Tibial artery (tissue), 4 donors: ENCODE data around the gene TMEM229B.

Experiments used
- DNase-seq, 2 donors: peaks; one replicate each; pipeline ENCODE4 v3.0.0-alpha.2; 2019
- H3K27ac ChIP-seq, 2 donors: fragments of 200-600 bp; sonication (generic) in 1 of 2; 1 replicate in 1 of 2; 2 replicates in 1 of 2; pipeline ENCODE4 v1.5.1; 2018 to 2019; ENCODE audit warnings: mild to moderate bottlenecking in 1 of 2
- H3K27me3 ChIP-seq, 2 donors: fragments of 200-600 bp; sonication (generic) in 1 of 2; one replicate each; pipeline versions ENCODE4 v1.5.1 to v1.6.0; 2016 to 2019
- H3K36me3 ChIP-seq, 3 donors: fragments of 200-600 bp; sonication (generic) in 2 of 3; one replicate each; pipeline ENCODE4 v1.5.1; 2016 to 2019; ENCODE audit warnings: mild to moderate bottlenecking in 2 of 3
- H3K4me1 ChIP-seq, 4 donors: fragments of 200-600 bp; sonication (generic) in 2 of 4; 1 replicate in 3 of 4; 2 replicates in 1 of 4; pipeline ENCODE4 v1.5.1; 2016 to 2019
- H3K4me3 ChIP-seq, 2 donors: fragments of 200-600 bp; sonication (generic) in 1 of 2; 1 replicate in 1 of 2; 2 replicates in 1 of 2; pipeline ENCODE4 v1.5.1; 2018 to 2019; ENCODE audit warnings: mild to moderate bottlenecking in 2 of 2
- H3K9me3 ChIP-seq, 3 donors: fragments of 200-600 bp; sonication (generic) in 1 of 3; one replicate each; pipeline ENCODE4 v1.5.1; 2016 to 2019
- CTCF ChIP-seq, 2 experiments: fragments of 200-600 bp in 1 of 2; fragments of 450-650 bp in 1 of 2; IDR thresholded peaks; one replicate each; pipeline ENCODE4 v1.5.1; 2017 to 2019; ENCODE audit warnings: antibody characterized with exemption in 2 of 2, mild to moderate bottlenecking in 1 of 2, moderate library complexity in 1 of 2
- intact Hi-C: fragments of 100-400 bp; cut with DNase I; formaldehyde crosslinking; loops from one replicate; pipeline ENCODE4 v1.15.0; 2023; ENCODE audit warnings: low total_unique reads

TMEM229B gene

DNA sequence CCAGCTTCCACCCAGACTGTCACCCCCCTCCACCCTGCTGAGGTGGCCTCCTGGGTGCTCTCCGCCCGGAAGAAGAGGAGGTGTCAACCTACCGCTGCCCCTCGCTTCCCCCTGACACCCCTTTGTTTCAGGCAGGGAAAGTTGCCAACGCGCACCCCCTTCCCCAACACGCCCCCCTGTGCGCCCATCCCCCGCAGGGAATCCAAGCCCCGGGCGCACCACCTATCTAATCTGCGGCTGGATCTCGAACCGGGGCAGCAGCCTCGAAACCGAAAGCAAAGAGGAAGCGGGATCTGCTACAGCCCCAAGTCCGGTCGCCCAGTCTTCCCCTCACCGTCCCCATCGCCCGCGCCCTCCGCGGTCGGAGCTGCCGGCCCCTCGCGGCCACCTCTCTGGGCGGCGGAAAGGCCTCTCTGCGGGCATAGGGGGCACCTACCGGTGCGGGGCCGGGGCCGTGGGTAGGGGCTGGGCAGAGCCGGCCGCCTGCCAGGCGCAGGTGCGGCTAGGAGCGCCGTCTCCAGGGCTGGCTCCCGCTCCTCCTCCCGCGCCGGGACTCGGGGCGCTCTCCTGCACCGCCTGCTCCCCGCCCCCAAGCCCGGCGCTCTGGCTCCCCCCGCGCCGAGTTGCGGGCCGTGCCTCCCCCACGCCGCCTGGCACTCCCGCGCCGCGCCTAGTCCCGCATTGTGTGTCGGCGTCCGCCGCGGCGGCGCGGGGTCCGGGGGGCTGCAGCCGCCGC is 26.3 kb upstream of the TMEM229B start:
- peak overlapping the region; percentile 54 to 55 for H3K27ac ChIP-seq
- peaks cover 0 to 18% (median 13%) of the 10 kb centered on the region in 4 donors for H3K4me1 ChIP-seq
- intact Hi-C loops = no loop called here
- no peaks in the 10 kb centered on the region for H3K9me3 ChIP-seq
- TF ChIP-seq CTCF (IDR thresholded peaks at IDR 0.05) = no peak
- H3K36me3 ChIP-seq = no peaks in the 10 kb centered on the region
- DNase-seq = peak; percentile 28 to 66
- H3K27me3 ChIP-seq = peaks cover 0 to 14% of the 10 kb centered on the region in 2 donors
- peak overlapping the region; percentile 90 to 100 for H3K4me3 ChIP-seq

- Histone ChIP-seq H3K27ac (peak overlapping the region; percentile 54 to 55), H3K4me3 (peak overlapping the region; percentile 90 to 100), H3K27me3 (peaks cover 0 to 9% of the 10 kb centered on the region in 2 donors), H3K9me3 (no peaks in the 10 kb centered on the region), H3K4me1 (peaks cover 0 to 18% (median 13%) of the 10 kb centered on the region in 4 donors), H3K36me3 (no peaks in the 10 kb centered on the region)
- no peak for DNase-seq
- intact Hi-C loops = no loop called here
- TF ChIP-seq CTCF (IDR thresholded peaks at IDR 0.05) = no peak
Observed at GRCh38 chr14:67514203-67514607, 25.7 kb upstream of the TMEM229B start.

DNA sequence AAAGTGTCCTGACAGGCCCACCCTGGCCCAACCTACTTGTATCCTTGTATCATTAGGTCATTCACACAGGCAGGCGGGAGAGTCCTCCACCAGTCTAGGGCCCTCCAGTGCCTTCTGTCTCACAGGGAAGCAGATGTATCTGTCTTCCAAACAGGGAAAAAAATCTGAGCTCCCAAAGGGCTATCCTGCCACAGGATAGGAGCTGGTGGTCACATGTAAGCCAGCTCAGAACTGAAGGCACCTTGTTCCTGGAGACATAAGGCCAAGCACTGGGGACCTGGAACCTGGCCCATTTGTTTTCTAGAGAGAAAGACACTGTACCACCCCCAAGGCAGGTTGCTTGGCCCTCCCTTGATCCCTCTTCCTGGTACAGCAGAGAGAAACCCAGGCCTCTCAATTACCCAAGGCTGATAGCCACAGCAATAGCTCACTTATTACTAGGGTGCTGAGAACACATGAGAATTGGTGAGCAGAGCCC is 25.1 kb upstream of the TMEM229B start:
- intact Hi-C loops = no loop called here
- no peak for DNase-seq
- no peak for TF ChIP-seq CTCF (IDR thresholded peaks at IDR 0.05)
- Histone ChIP-seq H3K4me1 (peaks cover 0 to 18% (median 13%) of the 10 kb centered on the region in 4 donors), H3K27me3 (peaks cover 0 to 3% of the 10 kb centered on the region in 2 donors), H3K9me3 (no peaks in the 10 kb centered on the region), H3K27ac (no peak overlapping the region), H3K36me3 (no peaks in the 10 kb centered on the region), H3K4me3 (no peak overlapping the region)

DNA sequence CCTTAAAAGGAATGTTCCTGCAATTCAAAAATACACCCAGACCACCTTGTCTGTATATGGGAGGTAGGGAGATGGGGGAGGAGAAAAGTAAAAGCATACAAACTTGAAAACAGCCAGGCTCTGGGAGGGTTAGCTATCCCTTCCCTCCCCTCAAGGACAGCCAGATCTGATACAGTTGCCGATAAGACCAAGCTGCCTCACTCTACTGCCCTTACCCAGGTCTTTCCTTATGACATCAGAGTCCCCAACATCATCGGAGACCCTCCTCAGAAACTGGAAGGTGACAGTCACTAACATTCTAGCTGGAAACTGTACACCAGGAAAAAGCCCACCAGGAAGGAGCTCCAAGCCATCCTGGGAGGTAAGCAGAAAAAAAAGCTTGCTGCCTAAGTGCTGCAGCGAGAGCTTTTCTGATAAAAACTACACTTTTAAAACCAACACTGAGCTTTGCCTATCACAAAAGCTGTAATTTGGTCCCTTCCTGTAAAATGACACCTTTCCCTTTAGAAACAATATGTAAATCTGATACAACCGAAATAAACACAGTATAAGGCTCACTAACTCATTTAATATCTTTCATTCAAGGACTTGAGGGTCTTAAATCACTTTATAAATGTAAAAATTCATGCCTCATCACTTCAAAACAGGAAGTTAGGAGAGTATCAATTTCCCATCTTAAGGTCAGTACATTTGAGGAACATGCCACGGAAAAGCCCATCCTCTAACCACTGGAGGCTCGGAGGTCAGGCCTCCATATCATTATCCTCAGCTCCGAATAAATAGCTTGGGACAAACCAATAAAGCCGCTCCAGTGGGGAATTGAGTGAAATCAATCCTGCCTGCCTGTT is 24.2 kb upstream of the TMEM229B start:
- H3K36me3 ChIP-seq = no peaks in the 10 kb centered on the region
- no peaks in the 10 kb centered on the region for H3K27me3 ChIP-seq
- no peak for TF ChIP-seq CTCF (IDR thresholded peaks at IDR 0.05)
- DNase-seq = no peak
- H3K4me1 ChIP-seq = peaks cover 0 to 18% (median 13%) of the 10 kb centered on the region in 4 donors
- no peak overlapping the region for H3K27ac ChIP-seq
- no peak overlapping the region for H3K4me3 ChIP-seq
- intact Hi-C loops = no loop called here
- H3K9me3 ChIP-seq = no peaks in the 10 kb centered on the region

- Histone ChIP-seq H3K27me3 (no peaks in the 10 kb centered on the region), H3K36me3 (no peaks in the 10 kb centered on the region), H3K4me3 (no peak overlapping the region), H3K4me1 (peaks cover 0 to 18% (median 11%) of the 10 kb centered on the region in 4 donors), H3K27ac (no peak overlapping the region), H3K9me3 (no peaks in the 10 kb centered on the region)
- no peak for TF ChIP-seq CTCF (IDR thresholded peaks at IDR 0.05)
- DNase-seq = no peak
- intact Hi-C loops = no loop called here
Observed at GRCh38 chr14:67510836-67511235, 22.3 kb upstream of the TMEM229B start.
